COLO668 (cell line): ENCODE results near the gene ISX.

ENCODE experiments used
- DNase-seq: peaks from one replicate; lab custom pipeline; 2025; ENCODE audit not compliant: unreplicated experiment; lab: John Stamatoyannopoulos, UW

ISX gene

GRCh38 chr22:35109616-35110015 is 43.7 kb downstream of the ISX start:
- DNase-seq = no peak

- no peak for DNase-seq
These were observed 45.3 kb downstream of the ISX start for GRCh38 chr22:35111244-35111643.

- no peak for DNase-seq
These were observed 47.4 kb downstream of the ISX start for GRCh38 chr22:35113341-35113740.

- no peak for DNase-seq
These were observed 48.4 kb downstream of the ISX start for GRCh38 chr22:35114131-35114980.

- DNase-seq = no peak
These were observed 49.6 kb downstream of the ISX start for GRCh38 chr22:35115515-35115914.

GRCh38 chr22:35116269-35116668 is 50.3 kb downstream of the ISX start:
- DNase-seq = no peak

- no peak for DNase-seq
These were observed 50.9 kb downstream of the ISX start for GRCh38 chr22:35116817-35117216.

GRCh38 chr22:35119494-35119893 is 53.5 kb downstream of the ISX start:
- DNase-seq = no peak

GRCh38 chr22:35124691-35125219 is 58.8 kb downstream of the ISX start:
- no peak for DNase-seq

GRCh38 chr22:35126993-35127392 is 61.0 kb downstream of the ISX start:
- no peak for DNase-seq

GRCh38 chr22:35128637-35129036 is 62.7 kb downstream of the ISX start:
- no peak for DNase-seq

- no peak for DNase-seq
These were observed 65.6 kb downstream of the ISX start for GRCh38 chr22:35131525-35132000.

GRCh38 chr22:35132568-35132967 is 66.6 kb downstream of the ISX start:
- DNase-seq = no peak

GRCh38 chr22:35133702-35134380 is 67.9 kb downstream of the ISX start:
- DNase-seq = no peak

GRCh38 chr22:35134637-35135036 is 68.7 kb downstream of the ISX start:
- no peak for DNase-seq

GRCh38 chr22:35135165-35135564 is 69.2 kb downstream of the ISX start:
- no peak for DNase-seq
